Esophagus muscularis mucosa (tissue), 4 donors: ENCODE results near the gene KLHL42.

Experiments used
- CTCF ChIP-seq, 3 experiments: fragments of 200-600 bp in 2 of 3; fragments of 450-650 bp in 1 of 3; sonication (generic) in 2 of 3; IDR thresholded peaks; one replicate each; pipeline ENCODE4 v1.5.1; 2017 to 2019; ENCODE audit warnings: antibody characterized with exemption in 3 of 3, mild to moderate bottlenecking in 2 of 3, moderate library complexity in 1 of 3
- EP300 ChIP-seq: sonication (generic); formaldehyde crosslinking; IDR thresholded peaks from one replicate; pipeline ENCODE4 v1.6.1; 2017; ENCODE audit warnings: antibody characterized with exemption
- POLR2A ChIP-seq: fragments of 450-650 bp; IDR thresholded peaks from one replicate; pipeline ENCODE4 v1.6.1; 2017; ENCODE audit warnings: antibody characterized with exemption, moderate library complexity, mild to moderate bottlenecking, low read depth
- POLR2AphosphoS5 ChIP-seq, 2 donors: sonication (generic); formaldehyde crosslinking; IDR thresholded peaks; one replicate each; pipeline ENCODE4 v1.6.1; 2017; ENCODE audit warnings: antibody characterized with exemption in 2 of 2

- TF ChIP-seq CTCF (IDR thresholded peaks at IDR 0.05) (no peak), POLR2A (no peak), POLR2AphosphoS5 (IDR thresholded peaks at IDR 0.05) (no peak), EP300 (no peak)
Observed at GRCh38 chr12:27782481-27782880, 2.4 kb downstream of the KLHL42 start.
